NCI-H2171 (cell line): ENCODE data around the gene FOXP3.

Experiments
- DNase-seq: peaks from one replicate; lab custom pipeline; 2025; lab: John Stamatoyannopoulos, UW

Gene FOXP3

GRCh38 chrX:49249616-49250015, 14.9 kb downstream of the FOXP3 start:
- no peak for DNase-seq

DNA sequence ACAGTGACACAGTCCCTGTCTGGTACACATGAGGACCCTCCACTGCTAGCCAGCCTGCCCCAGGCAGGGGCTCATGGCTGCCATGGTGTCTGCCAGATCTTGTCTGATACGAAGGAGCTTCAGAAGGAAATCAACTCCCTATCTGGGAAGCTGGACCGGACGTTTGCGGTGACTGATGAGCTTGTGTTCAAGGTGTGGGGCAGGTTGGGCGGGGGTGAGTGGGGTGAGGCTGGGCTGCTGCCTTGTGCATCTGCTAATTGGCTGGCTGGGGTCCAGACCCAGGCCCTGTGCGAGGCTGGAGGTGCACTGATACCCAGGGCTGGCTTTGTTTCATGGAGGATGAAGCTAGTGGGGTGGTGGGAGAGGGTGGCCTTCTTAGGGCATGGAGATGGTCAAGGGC, 15.4 kb downstream of the FOXP3 start:
- no peak for DNase-seq

- DNase-seq: peak; percentile 40
Observed at GRCh38 chrX:49247916-49248811, 16.3 kb downstream of the FOXP3 start.

- DNase-seq: no peak
Observed at GRCh38 chrX:49247346-49247745, 17.2 kb downstream of the FOXP3 start.

GRCh38 chrX:49246541-49246940, 18.0 kb downstream of the FOXP3 start:
- DNase-seq: no peak

DNA sequence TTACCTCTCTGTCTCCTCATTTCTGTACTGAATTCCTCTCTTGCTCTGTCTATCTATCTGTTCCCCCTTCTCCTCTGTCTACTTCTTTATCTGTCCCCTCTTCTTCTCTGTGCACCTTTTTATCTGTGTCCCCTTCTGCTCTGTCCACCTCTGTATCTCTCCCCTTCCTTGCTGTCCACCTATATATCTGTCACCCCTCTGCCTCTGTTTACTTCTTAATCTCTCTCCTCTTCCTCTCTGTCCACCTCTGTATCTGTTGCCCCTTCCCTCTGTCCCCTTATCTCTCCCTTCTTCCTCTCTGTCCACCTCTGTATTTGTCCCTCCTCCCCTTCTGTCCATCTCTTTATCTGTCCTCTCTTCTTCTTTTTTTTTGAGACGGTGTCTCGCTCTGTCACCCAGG, 20.3 kb downstream of the FOXP3 start:
- no peak for DNase-seq

- no peak for DNase-seq
Observed at GRCh38 chrX:49243166-49243565, 21.3 kb downstream of the FOXP3 start.

GRCh38 chrX:49242545-49243066, 21.9 kb downstream of the FOXP3 start:
- DNase-seq: no peak

GRCh38 chrX:49238735-49239134, 25.8 kb downstream of the FOXP3 start:
- DNase-seq: no peak

DNA sequence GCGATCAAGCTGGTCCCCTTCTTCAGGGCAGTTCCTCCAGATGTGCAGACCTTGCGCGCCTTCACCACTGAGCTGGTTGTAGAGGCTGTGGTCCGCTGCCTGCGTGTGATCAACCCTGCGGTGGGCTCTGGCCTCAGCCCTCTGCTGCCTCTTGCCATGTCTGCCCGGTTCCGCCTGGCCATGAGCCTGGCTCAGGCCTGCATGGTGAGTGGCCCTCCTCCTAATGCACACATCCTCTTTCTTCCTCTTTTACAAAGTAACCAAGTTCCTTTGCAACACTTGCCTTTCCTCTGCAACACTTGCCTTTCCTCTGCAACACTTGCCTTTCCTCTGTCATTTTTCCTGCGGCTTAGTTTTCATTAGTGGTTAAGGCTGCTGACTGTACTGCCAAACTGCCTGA, 27.4 kb downstream of the FOXP3 start:
- no peak for DNase-seq

- no peak for DNase-seq
Observed at GRCh38 chrX:49233887-49234555, 30.5 kb downstream of the FOXP3 start.

DNA sequence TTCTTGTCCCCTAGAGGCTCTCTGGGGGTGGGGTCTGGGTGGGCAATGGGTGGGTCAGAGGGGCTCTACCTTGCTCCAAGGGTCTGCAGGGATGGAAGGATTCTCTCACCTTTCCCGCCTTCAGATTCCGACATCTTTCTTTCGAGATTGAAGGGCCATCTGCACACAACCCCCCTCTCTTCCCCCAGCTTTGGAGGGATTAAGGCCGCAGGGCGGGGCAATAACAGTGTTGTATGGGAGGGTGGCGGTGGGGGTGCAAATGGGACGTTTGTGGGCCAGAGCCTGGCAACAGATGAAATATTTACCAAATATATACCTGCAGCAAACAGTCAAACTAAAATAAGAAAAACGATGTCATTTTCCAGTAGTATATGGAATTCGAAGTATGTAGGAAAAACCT, 31.3 kb downstream of the FOXP3 start, which contains the start of gene CACNA1F:
TSS of gene CACNA1F (minus strand) at position 165 of the 400 bp plus-strand sequence. CDS start at position 134, 31 bp downstream.
- DNase-seq: no peak

DNA sequence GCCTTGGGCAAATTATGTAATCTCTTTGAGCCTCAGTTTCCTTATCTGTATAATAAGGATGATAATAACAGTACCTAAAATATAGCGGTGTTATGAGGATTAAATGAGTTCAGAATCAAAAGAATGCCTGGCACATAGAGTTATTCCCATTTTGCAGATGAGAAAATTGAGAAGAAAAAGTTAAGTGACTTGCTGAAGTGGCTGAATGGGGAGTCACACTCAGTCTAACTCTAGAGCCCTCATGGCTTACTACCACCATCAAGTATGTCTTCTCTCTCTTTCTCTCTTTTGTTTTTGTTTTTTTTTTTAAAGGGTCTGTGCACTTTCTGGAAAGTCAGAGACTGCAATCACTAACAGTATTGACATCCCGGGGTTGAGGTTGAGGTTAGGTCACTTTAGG, 32.0 kb downstream of the FOXP3 start:
- no peak for DNase-seq

- no peak for DNase-seq
Observed at GRCh38 chrX:49231333-49232000, 33.0 kb downstream of the FOXP3 start.

- DNase-seq: peak; percentile 28
Observed at GRCh38 chrX:49230500-49231232, 33.8 kb downstream of the FOXP3 start.

DNA sequence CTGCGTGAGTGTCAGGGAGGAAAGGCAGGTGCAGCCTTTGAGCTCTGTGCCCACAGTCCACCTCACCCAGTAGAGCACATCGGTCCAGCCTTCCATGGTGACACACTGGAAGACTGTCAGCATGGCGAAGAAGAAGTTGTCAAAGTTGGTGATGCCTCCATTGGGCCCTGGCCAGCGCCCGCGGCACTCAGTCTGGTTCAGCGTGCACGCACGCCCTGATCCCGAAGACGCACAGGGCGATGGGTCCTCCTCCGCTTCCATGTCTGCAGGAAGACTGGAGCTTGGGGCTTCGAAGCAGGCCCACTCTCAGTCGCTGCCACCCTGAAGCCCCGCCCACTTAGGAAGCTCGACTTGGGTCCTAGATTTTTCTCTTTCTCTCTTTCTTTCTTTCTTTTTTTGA, 36.3 kb downstream of the FOXP3 start:
- DNase-seq: no peak

- DNase-seq: no peak
Observed at GRCh38 chrX:49227726-49228125, 36.8 kb downstream of the FOXP3 start.

GRCh38 chrX:49226946-49227345, 37.6 kb downstream of the FOXP3 start:
- DNase-seq: no peak

DNA sequence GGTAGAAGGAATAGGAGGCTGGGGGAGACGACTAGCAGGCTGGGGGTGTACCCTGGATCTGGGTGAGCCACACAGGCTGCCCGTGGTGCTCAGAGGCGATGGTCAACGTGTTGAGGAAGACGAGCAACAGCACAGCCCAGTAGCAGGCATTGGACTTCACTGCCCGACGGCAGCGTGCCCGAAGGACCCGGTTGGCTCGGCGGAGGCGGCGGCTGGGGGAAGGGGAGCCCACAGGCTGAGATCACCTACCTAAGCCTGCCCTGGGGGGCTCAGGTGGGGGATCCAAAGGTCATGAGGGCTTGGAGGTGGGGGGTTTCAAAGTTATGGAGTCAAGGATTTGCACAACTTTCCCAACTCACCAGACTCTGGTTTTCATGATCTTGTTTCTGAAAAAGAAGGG, 38.7 kb downstream of the FOXP3 start:
- DNase-seq: no peak

- DNase-seq: no peak
Observed at GRCh38 chrX:49221868-49222267, 42.6 kb downstream of the FOXP3 start.

DNA sequence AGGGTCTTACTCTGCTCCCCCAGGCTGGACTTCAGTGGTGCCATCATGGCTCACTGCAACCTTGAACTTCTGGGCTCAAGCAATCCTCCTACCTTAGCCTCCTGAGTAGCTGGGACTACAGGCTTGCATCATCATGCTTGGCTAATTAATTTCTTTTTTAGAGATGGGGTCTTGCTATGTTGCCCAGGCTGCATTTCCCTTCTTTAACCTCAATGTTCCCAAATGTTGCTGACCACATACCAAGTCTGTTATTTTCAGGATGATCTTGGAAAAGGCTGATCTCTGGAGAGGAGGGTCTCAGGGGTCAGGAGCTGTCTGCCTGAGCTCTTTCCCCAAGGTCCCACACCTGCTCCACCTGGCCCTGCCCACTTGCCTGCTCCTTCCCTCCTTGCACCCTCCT, 44.4 kb downstream of the FOXP3 start:
- no peak for DNase-seq

DNA sequence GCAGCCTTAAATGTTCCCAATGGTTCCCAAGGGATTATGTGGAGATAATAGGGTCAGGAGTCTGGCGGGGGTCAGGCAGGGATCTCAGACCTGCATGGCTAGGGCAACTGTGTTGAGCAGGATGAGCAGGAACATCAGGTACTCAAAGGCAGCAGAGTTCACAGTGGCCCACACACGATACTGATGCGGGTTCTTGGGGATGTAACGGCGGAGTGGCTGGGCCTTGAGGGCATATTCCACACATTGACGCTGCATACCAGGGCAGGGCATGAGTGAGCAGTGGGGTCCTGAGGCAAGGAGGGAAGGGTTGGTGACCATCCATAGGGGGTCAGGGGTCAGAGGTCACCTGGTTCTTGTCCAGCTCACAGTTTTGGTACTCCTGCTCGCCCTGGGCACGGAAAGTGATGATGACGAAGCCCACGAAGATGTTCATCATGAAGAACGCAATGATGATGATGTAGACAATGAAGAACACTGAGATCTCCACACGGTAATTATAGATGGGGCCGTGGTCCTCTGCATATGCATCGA, 49.4 kb downstream of the FOXP3 start:
- DNase-seq: no peak
